Germinal center (tissue), 1 donor: ENCODE data around the gene GDAP1L1.
"Not testable (repeated sequence)": the region's sequence is repeated elsewhere in the genome, so short reads cannot be mapped to it uniquely, and the experiment has no call there.

Source experiments
- DNase-seq: peaks from one replicate; pipeline ENCODE4 v3.0.0; 2012; ENCODE audit warnings: mixed read lengths, low spot score

The GDAP1L1 gene

DNA sequence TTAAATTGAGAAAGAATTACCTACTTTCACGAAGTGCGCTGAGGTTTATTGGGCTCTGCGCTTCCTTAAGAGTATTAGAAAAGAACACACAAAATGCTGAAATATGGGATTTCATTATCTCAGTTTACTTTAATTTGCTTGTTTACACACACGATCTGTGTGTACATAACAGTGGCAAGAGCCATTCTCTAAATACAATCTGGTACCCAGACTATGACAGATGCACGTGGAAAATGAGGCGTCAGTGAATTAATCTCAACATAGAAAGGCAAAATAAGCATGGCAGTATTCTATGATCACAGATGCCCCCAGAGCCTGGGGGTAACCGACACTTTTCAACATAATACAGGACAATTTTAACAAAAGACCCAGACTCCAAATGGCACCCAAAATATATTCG lies 55.6 kb downstream of the GDAP1L1 start:
- no peak for DNase-seq

DNA sequence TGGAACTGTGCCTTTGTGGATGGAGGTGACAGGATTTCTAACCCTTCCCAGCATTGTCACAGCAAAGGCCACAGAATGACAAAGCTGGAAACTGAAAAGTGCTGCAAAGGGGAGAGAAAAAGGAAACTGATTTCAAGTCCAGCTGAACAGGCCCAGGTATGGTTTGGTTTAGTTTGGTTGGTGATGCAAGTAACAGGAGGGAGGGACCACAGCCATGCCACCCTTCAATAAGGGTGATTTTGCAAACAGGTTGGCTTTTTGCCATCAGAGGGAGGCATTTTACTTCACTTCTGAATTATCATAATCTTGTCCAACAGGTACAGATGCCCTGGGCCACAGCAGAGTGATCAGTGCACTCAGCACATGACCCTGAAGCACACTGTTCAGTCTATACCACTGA lies 57.3 kb downstream of the GDAP1L1 start:
- DNase-seq: no peak

DNA sequence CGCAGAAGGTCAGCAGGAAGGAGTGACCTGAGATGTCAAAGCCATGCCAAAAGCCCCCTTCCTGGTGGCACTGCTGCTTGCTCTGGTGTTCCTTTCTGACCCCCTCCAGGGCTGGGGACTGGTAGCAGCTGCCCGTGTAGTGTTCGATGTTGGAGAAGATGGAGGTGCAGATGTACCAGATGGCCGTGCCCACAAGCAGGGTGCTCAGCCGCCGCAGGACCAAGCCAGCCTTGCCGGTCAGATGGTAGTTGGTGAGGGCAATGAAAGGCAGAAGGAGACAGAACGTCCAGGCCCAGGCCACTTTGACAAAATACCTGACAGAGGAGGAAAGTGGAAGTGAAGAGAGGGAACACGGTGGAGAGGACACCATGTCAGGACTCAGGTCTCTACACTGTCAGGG lies 59.8 kb downstream of the GDAP1L1 start:
- no peak for DNase-seq

DNA sequence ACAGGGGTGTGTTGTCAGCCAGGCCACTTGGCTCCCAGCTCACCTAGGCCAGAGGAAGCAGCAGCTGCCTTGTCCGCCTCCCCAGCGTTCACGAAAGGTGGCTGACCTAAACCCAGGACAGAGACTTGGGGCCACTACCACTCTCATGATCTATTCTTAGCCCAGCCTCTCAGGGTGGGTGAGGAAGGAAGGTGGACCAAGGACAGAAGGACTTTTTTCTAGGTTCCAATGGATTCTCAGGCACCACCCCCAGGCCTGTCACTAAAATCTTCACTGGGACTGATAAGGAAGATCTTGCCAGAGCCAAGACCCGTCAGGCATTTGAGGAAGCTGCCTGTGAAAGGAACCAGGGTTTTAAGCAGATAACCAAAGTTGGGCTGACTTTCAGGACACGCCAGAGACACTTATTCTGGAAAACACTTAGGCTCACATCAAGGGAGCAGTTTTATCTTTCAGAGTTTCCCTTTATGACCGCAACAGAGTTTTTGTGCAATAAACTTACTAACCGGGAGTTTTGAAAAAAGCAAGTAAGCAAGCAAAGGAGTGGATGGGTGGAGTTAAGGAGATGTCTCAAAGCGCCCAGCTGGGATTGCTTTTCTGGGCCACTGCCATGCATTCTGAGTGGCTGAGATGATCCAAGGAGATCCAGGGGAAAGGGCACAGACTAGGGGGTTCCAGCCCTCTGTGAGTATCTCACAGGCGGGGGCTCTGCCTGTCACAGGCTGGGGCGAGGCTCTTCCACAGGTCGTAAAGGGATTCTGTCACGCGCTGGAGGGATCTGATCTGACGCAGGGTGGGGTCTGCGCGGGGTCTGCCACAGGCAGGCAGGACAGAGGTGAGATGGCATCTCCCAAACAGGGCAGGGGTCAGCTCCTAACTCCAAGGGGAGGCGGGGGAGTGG lies 62.9 kb downstream of the GDAP1L1 start:
- DNase-seq: peak; percentile 13

DNA sequence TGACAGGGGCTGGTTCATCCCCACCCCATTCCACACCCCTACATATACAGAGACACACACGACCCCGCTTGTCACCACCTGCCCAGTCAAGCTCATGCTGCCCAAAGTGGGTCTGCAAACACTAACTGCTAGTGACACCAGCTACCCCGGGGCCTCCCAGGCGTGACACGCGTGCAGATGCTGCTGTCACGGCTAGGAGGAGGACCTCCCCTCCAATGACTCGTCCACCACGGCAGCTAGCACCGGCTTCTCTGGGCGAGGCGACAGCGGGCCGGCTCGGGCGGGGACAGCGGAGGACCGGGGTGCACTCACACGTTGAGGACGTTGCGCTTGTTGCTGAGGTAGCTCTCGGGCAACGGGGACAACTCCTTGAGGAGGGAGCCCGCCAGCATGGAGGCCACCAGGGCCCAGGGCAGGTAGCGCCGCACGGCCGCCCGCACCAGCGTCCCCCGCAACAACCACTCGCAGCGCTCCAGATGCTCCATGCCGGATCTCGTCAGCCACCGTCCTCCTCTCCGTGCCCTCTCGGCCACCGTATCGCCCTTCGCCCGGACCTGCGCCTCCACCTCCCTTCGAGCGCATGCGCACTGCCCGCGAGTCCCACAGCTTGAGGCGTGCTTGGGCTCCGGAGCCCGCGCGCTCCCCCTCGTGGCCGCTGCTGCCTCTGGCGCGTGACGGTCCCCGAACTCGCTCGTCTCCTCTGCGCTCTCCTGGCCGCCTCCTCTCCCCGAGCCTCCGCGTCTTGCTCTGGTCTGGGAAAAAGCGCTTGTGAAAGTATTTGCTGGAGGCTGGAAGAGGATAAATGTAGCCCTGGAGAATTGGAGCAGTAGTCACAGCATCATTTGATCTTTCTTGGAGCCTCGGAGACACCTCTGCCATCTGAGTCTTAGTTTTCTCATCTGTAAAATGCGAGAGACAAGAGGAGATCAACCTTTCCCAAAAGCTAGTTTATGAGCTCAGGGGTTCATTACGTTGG lies 63.8 kb downstream of the GDAP1L1 start, which contains the start of gene FITM2:
FITM2 (minus strand) TSS at position 539 of the 976 bp plus-strand sequence; CDS start at position 485, 54 bp downstream.
- DNase-seq: peak; percentile 98

DNA sequence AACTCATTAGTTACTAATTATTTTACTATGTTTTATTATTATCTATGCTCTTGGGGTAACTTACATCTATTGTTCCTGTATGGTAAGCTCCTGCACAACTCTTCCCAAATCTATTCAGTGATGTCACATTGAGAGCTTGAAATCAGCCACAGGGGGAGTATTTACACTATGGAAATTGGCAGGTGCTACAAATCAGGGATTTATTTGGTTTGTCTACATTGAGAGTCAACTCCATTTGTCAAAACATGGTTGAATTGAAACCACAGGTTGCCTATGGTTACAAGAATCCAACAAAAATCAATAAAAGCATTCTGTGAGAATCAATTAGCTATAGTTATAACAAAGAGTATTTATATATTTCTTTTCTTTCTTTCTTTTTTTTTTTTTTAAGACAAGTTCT lies 67.8 kb downstream of the GDAP1L1 start:
- DNase-seq: no peak

DNA sequence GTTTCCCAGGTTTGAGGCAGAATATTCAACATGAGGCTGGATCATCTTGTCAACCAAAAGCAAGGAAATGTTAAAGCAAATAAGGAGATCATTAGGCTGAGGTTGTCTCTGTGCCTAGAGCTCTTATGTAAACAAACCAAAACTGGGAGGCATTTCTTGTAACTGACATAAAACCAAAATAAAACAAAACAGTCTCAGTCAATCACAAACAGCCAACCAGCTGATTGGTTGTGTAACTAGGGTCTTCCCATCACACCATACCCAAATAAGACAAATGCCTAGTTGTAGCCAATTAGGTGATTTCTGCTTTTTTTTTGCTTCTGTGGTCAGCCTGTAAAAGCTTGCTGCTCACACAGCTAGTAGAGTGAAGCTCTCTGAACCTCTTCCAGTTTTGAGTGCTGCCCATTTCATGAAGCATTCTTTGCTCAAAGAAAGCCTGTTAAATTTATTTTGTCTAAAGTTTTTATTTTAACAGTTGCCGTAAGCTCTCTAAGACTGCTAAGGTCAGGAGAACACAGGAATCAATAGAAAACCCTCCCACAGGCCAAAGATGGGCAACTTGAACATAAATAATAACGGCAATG lies 72.8 kb downstream of the GDAP1L1 start:
- no peak for DNase-seq

DNA sequence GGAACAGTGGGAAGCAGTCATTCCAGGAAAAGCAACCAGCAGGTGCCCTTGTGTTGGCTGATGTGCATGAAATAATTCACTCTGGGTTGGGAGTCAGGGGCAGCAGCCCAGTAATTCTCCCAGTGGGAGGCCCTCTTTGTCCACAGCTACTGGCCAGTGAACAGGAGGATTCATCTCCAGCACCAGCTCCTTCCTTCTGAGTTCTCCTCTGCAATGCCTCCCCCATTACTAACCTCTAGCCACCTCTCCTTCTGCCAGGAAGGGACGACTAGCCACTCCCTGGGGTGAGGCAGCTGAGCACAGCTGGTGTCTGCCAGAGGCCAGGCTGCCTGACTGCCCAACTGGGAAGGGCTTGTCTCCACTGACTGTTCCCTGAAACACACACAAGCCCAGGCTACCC lies 77.2 kb downstream of the GDAP1L1 start:
- no peak for DNase-seq

DNA sequence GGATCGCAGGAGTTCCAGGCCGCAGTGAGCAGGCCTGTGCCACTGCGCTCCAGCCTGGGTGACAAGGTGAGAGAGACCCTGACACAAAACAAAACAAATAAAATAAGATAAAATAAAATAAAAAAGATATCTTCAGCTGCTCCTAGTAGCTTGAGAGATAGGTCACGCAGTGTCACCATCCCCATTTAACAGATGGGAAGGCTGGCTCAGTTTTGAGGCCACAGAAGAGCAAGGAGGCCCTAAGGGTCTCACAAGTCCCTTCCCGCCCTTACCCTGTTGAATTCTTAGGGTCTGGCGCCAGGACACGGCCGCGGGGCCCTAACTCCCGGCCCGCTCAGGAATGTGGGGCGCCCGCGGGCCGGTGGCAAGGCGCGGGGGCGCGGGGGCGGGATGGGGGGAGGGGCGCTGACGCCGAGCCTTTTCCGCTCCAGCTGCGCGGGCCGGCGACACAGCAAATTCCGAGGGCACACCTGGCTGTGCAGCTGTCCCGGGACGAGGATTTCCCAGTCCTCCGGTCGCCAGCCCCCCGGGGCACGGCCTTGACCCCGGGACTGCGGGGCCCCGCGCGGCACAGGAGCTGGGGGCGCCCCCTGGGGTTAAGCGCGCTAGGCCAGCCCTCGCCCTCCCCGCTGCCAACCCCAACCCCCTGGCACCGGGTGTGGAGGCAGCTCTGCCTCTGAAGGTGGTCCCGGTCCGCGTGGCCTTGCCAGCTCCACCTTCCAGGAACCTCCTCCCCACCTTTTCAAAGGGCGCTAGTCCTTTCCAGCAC lies 79.5 kb downstream of the GDAP1L1 start:
- DNase-seq: no peak

DNA sequence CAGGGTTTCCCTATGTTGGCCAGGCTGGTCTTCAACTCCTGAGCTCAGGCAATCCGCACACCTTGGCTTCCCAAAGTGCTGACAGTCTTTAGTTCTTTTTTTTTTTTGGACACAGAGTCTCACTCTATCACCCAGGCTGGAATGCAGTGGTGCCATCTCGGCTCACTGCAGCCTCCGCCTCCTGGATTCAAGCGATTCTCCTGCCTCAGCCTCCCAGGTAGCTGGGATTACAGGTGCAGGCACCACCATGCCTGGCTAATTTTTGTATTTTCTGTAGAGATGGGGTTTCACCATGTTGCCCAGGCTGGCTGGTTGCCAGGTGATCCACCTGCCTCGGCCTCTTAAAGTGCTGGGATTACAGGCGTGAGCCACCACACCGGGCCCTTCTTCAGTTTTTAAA lies 80.6 kb downstream of the GDAP1L1 start:
- DNase-seq: not testable (repeated sequence)

DNA sequence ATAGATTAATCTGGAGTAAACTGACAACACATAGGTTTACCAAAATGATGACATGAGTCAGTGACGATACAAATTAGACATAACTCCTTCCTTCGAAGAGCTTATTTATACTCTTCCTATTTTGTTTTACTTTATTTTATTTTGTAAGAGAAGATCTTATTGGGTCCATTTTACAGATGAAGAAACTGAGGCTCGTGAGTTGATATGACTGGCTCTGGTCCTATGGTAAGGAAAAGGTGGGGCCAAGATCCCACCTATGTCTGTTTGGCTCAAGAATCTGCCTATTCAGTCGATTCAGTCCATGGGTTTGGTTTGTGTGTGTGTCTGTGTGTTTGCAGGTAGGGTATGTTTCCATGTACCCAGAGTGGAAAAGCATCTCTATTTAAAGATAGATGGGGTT lies 81.3 kb downstream of the GDAP1L1 start:
- DNase-seq: no peak
